CD4-positive, alpha-beta memory T cell (primary cell): ENCODE data around the gene TMEM33. TPM values are rescaled to one million over a fixed set of nuclear protein-coding genes. Genes with fewer than 3 reads are reported as not detected.

Source experiments
- CTCF ChIA-PET: fragments of 350-600 bp; sonication (Branson Sonifier 250); formaldehyde crosslinking; loops from one replicate; lab custom pipeline; 2021; ENCODE audit warnings: inconsistent platforms; ENCODE audit not compliant: partially characterized antibody; lab: Charles Lee
- POLR2A ChIA-PET: fragments of 350-600 bp; sonication (Branson Sonifier 250); formaldehyde crosslinking; loops from one replicate; lab custom pipeline; 2021; ENCODE audit not compliant: partially characterized antibody; lab: Charles Lee
- DNase-seq, 5 donors: peaks; one replicate each; pipeline versions ENCODE4 v3.0.0 to v3.0.0-alpha.2; 2020 to 2022; ENCODE audit warnings: mixed read lengths in 1 of 5
- H3K27ac ChIP-seq: one replicate; pipeline ENCODE4 v1.7.0; 2013; ENCODE audit warnings: low read depth, low read length
- H3K27me3 ChIP-seq: 2 replicates; pipeline ENCODE4 v1.7.0; 2013; ENCODE audit warnings: mild to moderate bottlenecking, low read length, moderate library complexity; ENCODE audit not compliant: insufficient read depth
- H3K36me3 ChIP-seq: 2 replicates; pipeline ENCODE4 v1.7.0; 2013; ENCODE audit warnings: mild to moderate bottlenecking, low read length, moderate library complexity; ENCODE audit not compliant: insufficient read depth
- H3K4me1 ChIP-seq: 2 replicates; pipeline ENCODE4 v1.7.0; 2013; ENCODE audit warnings: mild to moderate bottlenecking, low read length, moderate library complexity; ENCODE audit not compliant: insufficient read depth
- H3K4me3 ChIP-seq, 2 donors: one replicate each; pipeline ENCODE4 v1.7.0; 2013; ENCODE audit warnings: low read length in 2 of 2, mild to moderate bottlenecking in 1 of 2
- H3K9me3 ChIP-seq, 2 donors: one replicate each; pipeline ENCODE4 v1.7.0; 2013; ENCODE audit warnings: low read length in 2 of 2, control low read depth in 1 of 2; ENCODE audit not compliant: control insufficient read depth in 1 of 2
- H3K27ac Mint-ChIP-seq, 7 donors: one replicate each; pipeline ENCODE4 v1.8.0; 2020 to 2021; ENCODE audit warnings: mixed read lengths in 7 of 7, mild to moderate bottlenecking in 6 of 7, inconsistent platforms in 3 of 7, moderate library complexity in 3 of 7
- H3K27me3 Mint-ChIP-seq, 2 donors: one replicate each; pipeline ENCODE4 v1.8.0; 2020 to 2021; ENCODE audit warnings: mixed read lengths in 2 of 2
- H3K36me3 Mint-ChIP-seq, 2 donors: one replicate each; pipeline ENCODE4 v1.8.0; 2020 to 2021; ENCODE audit warnings: mixed read lengths in 2 of 2, inconsistent platforms in 1 of 2, mild to moderate bottlenecking in 1 of 2
- H3K4me1 Mint-ChIP-seq, 4 donors: one replicate each; pipeline ENCODE4 v1.8.0; 2020 to 2021; ENCODE audit warnings: mixed read lengths in 4 of 4, mild to moderate bottlenecking in 1 of 4
- H3K4me3 Mint-ChIP-seq, 8 donors: one replicate each; pipeline ENCODE4 v1.8.0; 2020 to 2021; ENCODE audit warnings: mixed read lengths in 8 of 8, mild to moderate bottlenecking in 7 of 8, moderate library complexity in 6 of 8, inconsistent platforms in 3 of 8
- H3K9me3 Mint-ChIP-seq, 8 donors: one replicate each; pipeline ENCODE4 v1.8.0; 2020 to 2021; ENCODE audit warnings: mixed read lengths in 8 of 8, mild to moderate bottlenecking in 5 of 8, inconsistent platforms in 3 of 8, moderate library complexity in 1 of 8
- intact Hi-C: fragments of 100-400 bp; cut with micrococcal nuclease; formaldehyde crosslinking; loops from one replicate; pipeline ENCODE4 v1.15.1; 2023
- polyA plus RNA-seq, 2 donors: library from polyadenylated mRNA; unstranded; fragments of 300-500 nt; fragmentation: Illumina TruSeq; gene quantifications; one replicate each; pipeline ENCODE4 v1.2.3, GENCODE V29; 2021
- total RNA-seq, 2 experiments: library from RNA; stranded (reverse); gene quantifications; one replicate each; pipeline ENCODE4 v1.2.3, GENCODE V29; 2021

Gene TMEM33
- total and polyA plus RNA-seq, 4 experiments from 2014 or later: 15.0 to 43.6 (median 33.8) TPM

- CTCF ChIA-PET: interaction anchor here (1.5 kb wide), 1 partner anchor 12 kb away, joined by 3 read pairs; no protein-coding TSS in a partner anchor
- peak overlapping the region; percentile 95 to 98 (median 96) for H3K4me3 Mint-ChIP-seq
- H3K36me3 Mint-ChIP-seq: peaks cover 14 to 28% of the 10 kb centered on the region in 2 donors
- H3K9me3 Mint-ChIP-seq: peaks cover 0 to 2% (median 0%) of the 10 kb centered on the region in 8 donors
- H3K27ac Mint-ChIP-seq: peak overlapping the region; percentile 48 to 93 (median 92)
- H3K27me3 ChIP-seq: no peaks in the 10 kb centered on the region
- H3K9me3 ChIP-seq: no peaks in the 10 kb centered on the region
- intact Hi-C loops: loop anchor here (1.0 kb wide), 1 partner anchor 55 kb away; the partner anchor contains the start of gene SLC30A9
- peaks cover 30 to 52% (median 42%) of the 10 kb centered on the region in 4 donors for H3K4me1 Mint-ChIP-seq
- peak overlapping the region; percentile 73 for H3K27ac ChIP-seq
- POLR2A ChIA-PET: interaction anchor here (3.1 kb wide), 1 partner anchor 55 kb away, joined by 19 read pairs; the partner anchor contains the start of gene SLC30A9
- peaks cover 8% of the 10 kb centered on the region for H3K36me3 ChIP-seq
- H3K27me3 Mint-ChIP-seq: peaks cover 0 to 2% of the 10 kb centered on the region in 2 donors
- peak in 2 of 5 donors; percentile 4 to 56 for DNase-seq
- peak overlapping the region; percentile 68 to 89 for H3K4me3 ChIP-seq
- H3K4me1 ChIP-seq: peaks cover 40% of the 10 kb centered on the region
Measured at GRCh38 chr4:41935652-41936021, 408 bp downstream of the TMEM33 start.

GRCh38 chr4:41939016-41939626 is 3.9 kb downstream of the TMEM33 start:
- no peak for DNase-seq
- Histone ChIP-seq H3K9me3 (no peaks in the 10 kb centered on the region), H3K27ac (no peak overlapping the region), H3K27me3 (no peaks in the 10 kb centered on the region), H3K4me1 (peaks cover 40% of the 10 kb centered on the region), H3K36me3 (peaks cover 8% of the 10 kb centered on the region), H3K4me3 (no peak overlapping the region)
- H3K9me3 Mint-ChIP-seq: no peaks in the 10 kb centered on the region
- CTCF ChIA-PET: no interaction called here
- peaks cover 28 to 52% of the 10 kb centered on the region in 2 donors for H3K36me3 Mint-ChIP-seq
- H3K27me3 Mint-ChIP-seq: no peaks in the 10 kb centered on the region
- no peak overlapping the region for H3K4me3 Mint-ChIP-seq
- intact Hi-C loops: no loop called here
- POLR2A ChIA-PET: no interaction called here
- H3K27ac Mint-ChIP-seq: no peak overlapping the region
- H3K4me1 Mint-ChIP-seq: peaks cover 33 to 60% (median 41%) of the 10 kb centered on the region in 4 donors

GRCh38 chr4:41940834-41941233 is 5.6 kb downstream of the TMEM33 start:
- H3K36me3 Mint-ChIP-seq: peaks cover 35 to 56% of the 10 kb centered on the region in 2 donors
- Histone ChIP-seq H3K9me3 (no peaks in the 10 kb centered on the region), H3K36me3 (peaks cover 16% of the 10 kb centered on the region)

GRCh38 chr4:41943506-41943905 is 8.3 kb downstream of the TMEM33 start:
- Histone ChIP-seq H3K4me1 (peaks cover 3% of the 10 kb centered on the region), H3K27ac (no peak overlapping the region), H3K27me3 (no peaks in the 10 kb centered on the region), H3K36me3 (peaks cover 16% of the 10 kb centered on the region), H3K9me3 (no peaks in the 10 kb centered on the region), H3K4me3 (no peak overlapping the region)
- Mint-ChIP-seq H3K27ac (no peak overlapping the region), H3K27me3 (no peaks in the 10 kb centered on the region), H3K9me3 (no peaks in the 10 kb centered on the region), H3K36me3 (peaks cover 37 to 60% of the 10 kb centered on the region in 2 donors), H3K4me1 (peaks cover 7 to 23% (median 11%) of the 10 kb centered on the region in 4 donors), H3K4me3 (no peak overlapping the region)
- DNase-seq: no peak
- ChIA-PET POLR2A (no interaction called here), CTCF (no interaction called here)
- intact Hi-C loops: no loop called here

More at GRCh38 chr4:41940834-41941233, 5.6 kb downstream of the TMEM33 start:
- Mint-ChIP-seq H3K27me3 (no peaks in the 10 kb centered on the region), H3K4me1 (peaks cover 21 to 44% (median 27%) of the 10 kb centered on the region in 4 donors), H3K4me3 (no peak overlapping the region), H3K27ac (no peak overlapping the region), H3K9me3 (no peaks in the 10 kb centered on the region)
- ChIA-PET CTCF (no interaction called here), POLR2A (no interaction called here)
- H3K4me3 ChIP-seq: no peak overlapping the region
- H3K4me1 ChIP-seq: peaks cover 29% of the 10 kb centered on the region
- no peaks in the 10 kb centered on the region for H3K27me3 ChIP-seq
- no peak overlapping the region for H3K27ac ChIP-seq
- intact Hi-C loops: no loop called here
- no peak for DNase-seq

GRCh38 chr4:41944089-41944488 is 8.9 kb downstream of the TMEM33 start:
- Histone ChIP-seq H3K4me3 (no peak overlapping the region), H3K9me3 (no peaks in the 10 kb centered on the region), H3K4me1 (peaks cover 2% of the 10 kb centered on the region), H3K36me3 (peaks cover 15% of the 10 kb centered on the region), H3K27ac (no peak overlapping the region), H3K27me3 (no peaks in the 10 kb centered on the region)
- Mint-ChIP-seq H3K27me3 (no peaks in the 10 kb centered on the region), H3K27ac (no peak overlapping the region), H3K4me1 (peaks cover 5 to 17% (median 9%) of the 10 kb centered on the region in 4 donors), H3K36me3 (peaks cover 36 to 57% of the 10 kb centered on the region in 2 donors), H3K9me3 (no peaks in the 10 kb centered on the region), H3K4me3 (no peak overlapping the region)
- no peak for DNase-seq
- intact Hi-C loops: no loop called here
- POLR2A ChIA-PET: no interaction called here
- CTCF ChIA-PET: no interaction called here

- Histone ChIP-seq H3K4me1 (no peaks in the 10 kb centered on the region), H3K4me3 (no peak overlapping the region), H3K27ac (no peak overlapping the region), H3K36me3 (peaks cover 40% of the 10 kb centered on the region), H3K27me3 (no peaks in the 10 kb centered on the region), H3K9me3 (no peaks in the 10 kb centered on the region)
- peaks cover 0 to 8% (median 5%) of the 10 kb centered on the region in 4 donors for H3K4me1 Mint-ChIP-seq
- peaks cover 51 to 67% of the 10 kb centered on the region in 2 donors for H3K36me3 Mint-ChIP-seq
- ChIA-PET CTCF (interaction anchor here (1.5 kb wide), 1 partner anchor 67 kb away, joined by 4 read pairs; no protein-coding TSS in a partner anchor), POLR2A (no interaction called here)
- H3K4me3 Mint-ChIP-seq: no peak overlapping the region
- intact Hi-C loops: no loop called here
- no peak for DNase-seq
- no peaks in the 10 kb centered on the region for H3K9me3 Mint-ChIP-seq
- H3K27ac Mint-ChIP-seq: no peak overlapping the region
- no peaks in the 10 kb centered on the region for H3K27me3 Mint-ChIP-seq
Measured at GRCh38 chr4:41949531-41949930, 14.3 kb downstream of the TMEM33 start.

- H3K36me3 ChIP-seq: peaks cover 25% of the 10 kb centered on the region
- POLR2A ChIA-PET: no interaction called here
- intact Hi-C loops: loop anchor here (2.0 to 10.0 kb wide), 2 partner anchors 327 to 563 kb away; no protein-coding TSS in a partner anchor
Measured at GRCh38 chr4:41957634-41958033, 22.4 kb downstream of the TMEM33 start.

More at GRCh38 chr4:41957634-41958033, 22.4 kb downstream of the TMEM33 start:
- no peaks in the 10 kb centered on the region for H3K27me3 ChIP-seq
- Mint-ChIP-seq H3K4me1 (no peaks in the 10 kb centered on the region), H3K27ac (peak overlapping the region in 1 of 7 donors; percentile 22), H3K9me3 (no peaks in the 10 kb centered on the region), H3K36me3 (peaks cover 21 to 27% of the 10 kb centered on the region in 2 donors), H3K27me3 (no peaks in the 10 kb centered on the region), H3K4me3 (no peak overlapping the region)
- no peak overlapping the region for H3K27ac ChIP-seq
- H3K9me3 ChIP-seq: no peaks in the 10 kb centered on the region
- H3K4me3 ChIP-seq: no peak overlapping the region
- peak in 3 of 5 donors; percentile 2 to 10 (median 7) for DNase-seq
- no peaks in the 10 kb centered on the region for H3K4me1 ChIP-seq
- CTCF ChIA-PET: interaction anchor here (0.8 to 1.2 kb wide), 2 partner anchors 9 to 38 kb away, joined by 3 read pairs; no protein-coding TSS in a partner anchor
